ENCODE results near the gene TNNT1.
A peak's percentile ranks its signal among the peaks of the same experiment; 100 is the strongest.

The TNNT1 gene

DNA sequence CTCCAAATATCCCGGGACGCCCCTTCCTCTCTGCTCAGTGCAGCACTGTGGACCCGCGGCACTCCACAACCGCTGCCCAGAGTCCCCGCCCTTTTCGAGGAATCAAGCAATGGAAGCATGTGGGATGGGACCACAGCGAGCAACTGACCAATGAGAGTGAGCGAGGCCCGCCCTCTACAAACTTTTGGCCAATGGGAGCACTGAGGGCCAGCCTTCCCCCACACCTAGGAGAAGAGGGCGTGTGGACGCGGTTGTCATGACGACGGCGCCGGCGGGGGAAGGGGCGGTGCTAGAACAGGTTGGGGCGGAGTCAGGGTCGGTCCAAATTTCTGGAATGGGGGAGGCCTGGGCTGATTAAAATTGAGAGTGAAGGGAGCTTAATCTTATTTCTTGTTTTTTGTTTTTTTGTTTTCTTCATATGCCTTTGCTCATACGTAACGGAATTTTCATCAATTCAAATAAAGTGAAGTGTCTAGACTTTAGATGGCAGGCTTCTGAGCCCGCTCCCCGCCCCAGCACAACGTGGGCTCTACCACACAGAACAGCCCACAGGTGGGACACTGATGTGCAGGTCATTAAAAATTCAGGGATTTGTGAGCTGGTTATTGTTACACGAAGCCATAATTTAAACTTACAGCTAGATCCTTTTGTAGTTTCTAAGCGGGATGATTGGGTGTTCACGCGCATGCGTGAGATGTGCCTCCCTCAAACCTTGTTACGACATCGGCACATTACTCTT lies 17.7 kb upstream of the TNNT1 start, which contains the start of gene DNAAF3 (continued):
- TF ChIP-seq TSHZ1 (tag by site-specific recombination; IDR thresholded peaks at IDR 0.05; ENCODE audit: borderline replicate concordance) (no peak), MYNN (tag by site-specific recombination; IDR thresholded peaks at IDR 0.05; ENCODE audit: borderline replicate concordance) (no peak), ZBTB17 (tag by site-specific recombination; IDR thresholded peaks at IDR 0.05) (no peak), ZNF311 (tag by site-specific recombination; IDR thresholded peaks at IDR 0.05; ENCODE audit: borderline replicate concordance) (no peak), ZBTB7A (tag by site-specific recombination; IDR thresholded peaks at IDR 0.05; ENCODE audit: low read depth) (0 out of 2 replicates have a peak, but pooled peaks have one; percentile 23), ZFP3 (tag by site-specific recombination; IDR thresholded peaks at IDR 0.05; ENCODE audit: low read depth) (no peak), REPIN1 (tag by site-specific recombination; IDR thresholded peaks at IDR 0.05; ENCODE audit: low read depth) (peak; percentile 28; the same call in 1 of the 2 replicates), ZFP41 (tag by site-specific recombination; IDR thresholded peaks at IDR 0.05; ENCODE audit: borderline replicate concordance) (no peak), ZNF776 (tag by site-specific recombination; IDR thresholded peaks at IDR 0.05; ENCODE audit: borderline replicate concordance) (no peak), ZNF157 (tag by site-specific recombination; IDR thresholded peaks at IDR 0.05) (no peak), ZNF600 (tag by site-specific recombination; IDR thresholded peaks at IDR 0.05) (no peak), ZNF174 (tag by site-specific recombination; IDR thresholded peaks at IDR 0.05) (no peak), ZNF341 (tag by site-specific recombination; IDR thresholded peaks at IDR 0.05; ENCODE audit: low read depth) (peak; percentile 94), ZNF514 (tag by site-specific recombination; IDR thresholded peaks at IDR 0.05) (no peak), ZNF664 (tag by site-specific recombination; IDR thresholded peaks at IDR 0.05) (no peak), ZNF701 (tag by site-specific recombination; IDR thresholded peaks at IDR 0.05) (no peak), ZNF10 (tag by site-specific recombination; IDR thresholded peaks at IDR 0.05) (no peak), GLIS2 (tag by site-specific recombination; IDR thresholded peaks at IDR 0.05) (0 out of 2 replicates have a peak, but pooled peaks have one; percentile 7), ZNF561 (tag by site-specific recombination; IDR thresholded peaks at IDR 0.05; ENCODE audit: borderline replicate concordance) (peak; percentile 57; the same call in 1 of the 2 replicates), ZNF549 (tag by site-specific recombination; IDR thresholded peaks at IDR 0.05) (no peak), REST (tag by site-specific recombination; IDR thresholded peaks at IDR 0.05) (no peak)
- TF ChIP-seq, protein P1, sequence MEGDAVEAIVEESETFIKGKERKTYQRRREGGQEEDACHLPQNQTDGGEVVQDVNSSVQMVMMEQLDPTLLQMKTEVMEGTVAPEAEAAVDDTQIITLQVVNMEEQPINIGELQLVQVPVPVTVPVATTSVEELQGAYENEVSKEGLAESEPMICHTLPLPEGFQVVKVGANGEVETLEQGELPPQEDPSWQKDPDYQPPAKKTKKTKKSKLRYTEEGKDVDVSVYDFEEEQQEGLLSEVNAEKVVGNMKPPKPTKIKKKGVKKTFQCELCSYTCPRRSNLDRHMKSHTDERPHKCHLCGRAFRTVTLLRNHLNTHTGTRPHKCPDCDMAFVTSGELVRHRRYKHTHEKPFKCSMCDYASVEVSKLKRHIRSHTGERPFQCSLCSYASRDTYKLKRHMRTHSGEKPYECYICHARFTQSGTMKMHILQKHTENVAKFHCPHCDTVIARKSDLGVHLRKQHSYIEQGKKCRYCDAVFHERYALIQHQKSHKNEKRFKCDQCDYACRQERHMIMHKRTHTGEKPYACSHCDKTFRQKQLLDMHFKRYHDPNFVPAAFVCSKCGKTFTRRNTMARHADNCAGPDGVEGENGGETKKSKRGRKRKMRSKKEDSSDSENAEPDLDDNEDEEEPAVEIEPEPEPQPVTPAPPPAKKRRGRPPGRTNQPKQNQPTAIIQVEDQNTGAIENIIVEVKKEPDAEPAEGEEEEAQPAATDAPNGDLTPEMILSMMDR (tag by site-specific recombination; IDR thresholded peaks at IDR 0.05), result peak; percentile 17; the same call in 1 of the 2 replicates
- TF ChIP-seq, protein P2, sequence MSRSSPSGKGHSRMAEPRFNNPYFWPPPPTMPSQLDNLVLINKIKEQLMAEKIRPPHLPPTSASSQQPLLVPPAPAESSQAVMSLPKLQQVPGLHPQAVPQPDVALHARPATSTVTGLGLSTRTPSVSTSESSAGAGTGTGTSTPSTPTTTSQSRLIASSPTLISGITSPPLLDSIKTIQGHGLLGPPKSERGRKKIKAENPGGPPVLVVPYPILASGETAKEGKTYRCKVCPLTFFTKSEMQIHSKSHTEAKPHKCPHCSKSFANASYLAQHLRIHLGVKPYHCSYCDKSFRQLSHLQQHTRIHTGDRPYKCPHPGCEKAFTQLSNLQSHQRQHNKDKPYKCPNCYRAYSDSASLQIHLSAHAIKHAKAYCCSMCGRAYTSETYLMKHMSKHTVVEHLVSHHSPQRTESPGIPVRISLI (tag by site-specific recombination; IDR thresholded peaks at IDR 0.05), result no peak
- TF ChIP-seq, protein P3, sequence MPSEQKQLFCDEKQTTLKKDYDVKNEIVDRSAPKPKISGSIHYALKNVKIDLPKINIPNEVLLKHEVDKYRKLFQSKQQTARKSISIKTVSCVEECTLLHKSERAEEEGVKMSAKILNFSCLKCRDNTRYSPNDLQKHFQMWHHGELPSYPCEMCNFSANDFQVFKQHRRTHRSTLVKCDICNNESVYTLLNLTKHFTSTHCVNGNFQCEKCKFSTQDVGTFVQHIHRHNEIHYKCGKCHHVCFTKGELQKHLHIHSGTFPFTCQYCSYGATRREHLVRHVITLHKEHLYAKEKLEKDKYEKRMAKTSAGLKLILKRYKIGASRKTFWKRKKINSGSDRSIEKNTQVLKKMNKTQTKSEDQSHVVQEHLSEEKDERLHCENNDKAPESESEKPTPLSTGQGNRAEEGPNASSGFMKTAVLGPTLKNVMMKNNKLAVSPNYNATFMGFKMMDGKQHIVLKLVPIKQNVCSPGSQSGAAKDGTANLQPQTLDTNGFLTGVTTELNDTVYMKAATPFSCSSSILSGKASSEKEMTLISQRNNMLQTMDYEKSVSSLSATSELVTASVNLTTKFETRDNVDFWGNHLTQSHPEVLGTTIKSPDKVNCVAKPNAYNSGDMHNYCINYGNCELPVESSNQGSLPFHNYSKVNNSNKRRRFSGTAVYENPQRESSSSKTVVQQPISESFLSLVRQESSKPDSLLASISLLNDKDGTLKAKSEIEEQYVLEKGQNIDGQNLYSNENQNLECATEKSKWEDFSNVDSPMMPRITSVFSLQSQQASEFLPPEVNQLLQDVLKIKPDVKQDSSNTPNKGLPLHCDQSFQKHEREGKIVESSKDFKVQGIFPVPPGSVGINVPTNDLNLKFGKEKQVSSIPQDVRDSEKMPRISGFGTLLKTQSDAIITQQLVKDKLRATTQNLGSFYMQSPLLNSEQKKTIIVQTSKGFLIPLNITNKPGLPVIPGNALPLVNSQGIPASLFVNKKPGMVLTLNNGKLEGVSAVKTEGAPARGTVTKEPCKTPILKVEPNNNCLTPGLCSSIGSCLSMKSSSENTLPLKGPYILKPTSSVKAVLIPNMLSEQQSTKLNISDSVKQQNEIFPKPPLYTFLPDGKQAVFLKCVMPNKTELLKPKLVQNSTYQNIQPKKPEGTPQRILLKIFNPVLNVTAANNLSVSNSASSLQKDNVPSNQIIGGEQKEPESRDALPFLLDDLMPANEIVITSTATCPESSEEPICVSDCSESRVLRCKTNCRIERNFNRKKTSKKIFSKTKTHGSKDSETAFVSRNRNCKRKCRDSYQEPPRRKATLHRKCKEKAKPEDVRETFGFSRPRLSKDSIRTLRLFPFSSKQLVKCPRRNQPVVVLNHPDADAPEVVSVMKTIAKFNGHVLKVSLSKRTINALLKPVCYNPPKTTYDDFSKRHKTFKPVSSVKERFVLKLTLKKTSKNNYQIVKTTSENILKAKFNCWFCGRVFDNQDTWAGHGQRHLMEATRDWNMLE (tag by site-specific recombination; conservative IDR thresholded peaks at IDR 0.05; ENCODE audit: low read depth), result no peak
